HepG2 (cell line): Measurements from ENCODE around the gene GPR15LG. TPM values are rescaled to one million over a fixed set of nuclear protein-coding genes. Genes with fewer than 3 reads are reported as not detected.

Source experiments
- ATAC-seq: fragments of 200-7000 bp; cut with Tn5 transposase; 3 replicates; pipeline ENCODE4 v1.9.1; 2020; ENCODE audit warnings: mild to moderate bottlenecking, moderate library complexity
- BruUV-seq: library from RNA; stranded (reverse); fragments of 400-500 nt; replicated peaks from 2 replicates; lab custom pipeline; 2021; lab: Mats Ljungman, UMichigan
- CTCF ChIA-PET: fragments of 300-600 bp; formaldehyde crosslinking; extraction: SDS; loops from one replicate; lab custom pipeline; 2021; ENCODE audit warnings: low total read pairs, inconsistent platforms, low intra/inter-chr PET ratio; lab: Yijun Ruan, JAX
- POLR2A ChIA-PET: fragments of 350-600 bp; sonication (Branson Sonifier 250); formaldehyde crosslinking; loops from one replicate; lab custom pipeline; 2020; ENCODE audit warnings: antibody characterized with exemption, inconsistent platforms; lab: Yijun Ruan, JAX
- DNase-seq: peaks from one replicate; pipeline ENCODE4 v3.0.0-alpha.2; 2015; ENCODE audit warnings: low spot score
- FAIRE-seq: peaks from 3 replicates; lab custom pipeline; 2011; peaks lifted over from hg19 to GRCh38; lab: Jason Lieb, UNC
- H2AFZ ChIP-seq: one replicate; pipeline ENCODE4 v1.6.1; 2011; ENCODE audit warnings: low read length, inconsistent platforms
- H3K27ac ChIP-seq: fragments of 300-600 bp; 3 replicates; pipeline ENCODE4 v1.8.0; 2011; ENCODE audit warnings: mixed run types, mild to moderate bottlenecking, mixed read lengths, low read length, inconsistent platforms; ENCODE audit not compliant: insufficient read depth; ENCODE audit errors: extremely low read length
- H3K27me3 ChIP-seq, 2 experiments: fragments of 200-600 bp in 1 of 2; 2 replicates in 1 of 2; 3 replicates in 1 of 2; pipeline versions ENCODE4 v1.6.0 to v1.8.0; 2011; ENCODE audit warnings: low read length in 2 of 2, mild to moderate bottlenecking in 2 of 2, moderate library complexity in 2 of 2, inconsistent platforms in 1 of 2; ENCODE audit not compliant: insufficient read depth in 2 of 2, control insufficient read depth in 1 of 2
- H3K36me3 ChIP-seq, 2 experiments: fragments of 200-600 bp in 1 of 2; replicated peaks in 1 of 2; 2 replicates in 1 of 2; 3 replicates in 1 of 2; pipeline versions ENCODE4 v1.5.1 to v1.8.0; 2011; ENCODE audit warnings: low read length in 2 of 2, inconsistent platforms in 1 of 2; ENCODE audit not compliant: insufficient read depth in 2 of 2, control insufficient read depth in 1 of 2
- H3K4me1 ChIP-seq: 2 replicates; pipeline ENCODE4 v1.5.1; 2012; ENCODE audit warnings: low read length, inconsistent platforms; ENCODE audit not compliant: insufficient read depth
- H3K4me2 ChIP-seq: 2 replicates; pipeline ENCODE4 v1.6.0; 2011; ENCODE audit warnings: low read depth, low read length, inconsistent platforms
- H3K4me3 ChIP-seq, 3 experiments: fragments of 200-600 bp in 1 of 3; sonication (generic), shearing (Covaris generic) in 1 of 3; replicated peaks in 1 of 3; 2 replicates each; pipeline ENCODE4 v1.5.1; 2011 to 2016; ENCODE audit warnings: low read length in 3 of 3, inconsistent platforms in 2 of 3, low read depth in 2 of 3, mild to moderate bottlenecking in 2 of 3, control low read depth in 1 of 3, mixed read lengths in 1 of 3; ENCODE audit not compliant: insufficient read depth in 1 of 3
- H3K79me2 ChIP-seq: one replicate; pipeline ENCODE4 v1.6.1; 2011; ENCODE audit warnings: low read length, inconsistent platforms; ENCODE audit not compliant: insufficient read depth
- H3K9ac ChIP-seq: 2 replicates; pipeline ENCODE4 v1.6.0; 2011; ENCODE audit warnings: mild to moderate bottlenecking, low read depth, low read length, inconsistent platforms; ENCODE audit not compliant: insufficient read depth
- H3K9me3 ChIP-seq: 2 replicates; pipeline ENCODE4 v1.5.1; 2012; ENCODE audit warnings: mild to moderate bottlenecking, low read length
- H4K20me1 ChIP-seq: 2 replicates; pipeline ENCODE4 v1.6.0; 2011; ENCODE audit warnings: inconsistent platforms, mild to moderate bottlenecking, low read length, moderate library complexity; ENCODE audit not compliant: insufficient read depth
- CEBPG ChIP-seq: IDR thresholded peaks from 2 replicates; pipeline ENCODE4 v1.6.1; 2016
- NR2F2 ChIP-seq: IDR thresholded peaks from 2 replicates; pipeline ENCODE4 v1.6.1; 2012; ENCODE audit warnings: low read depth, inconsistent platforms, borderline replicate concordance
- STAG1 ChIP-seq: sonication (generic); formaldehyde crosslinking; IDR thresholded peaks from 2 replicates; pipeline ENCODE4 v1.4.0; 2020; ENCODE audit warnings: missing genetic modification reagents
- ZNF510 ChIP-seq: sonication (generic); formaldehyde crosslinking; IDR thresholded peaks from 2 replicates; pipeline ENCODE4 v1.4.0; 2020; ENCODE audit warnings: low read depth, mild to moderate bottlenecking, missing genetic modification reagents
- ZNF546 ChIP-seq: sonication (generic); formaldehyde crosslinking; conservative IDR thresholded peaks from 2 replicates; pipeline ENCODE4 v1.8.1; 2023; ENCODE audit warnings: mild to moderate bottlenecking, missing genetic modification reagents
- WGBS: methylation state at CpG from one replicate; pipeline ENCODE4 v1.1.6; 2017; ENCODE audit warnings: low lambda C conversion rate; 5-methylcytosine and 5-hydroxymethylcytosine counted together
- in situ Hi-C: cut with HindIII; loops from 2 replicates; pipeline ENCODE4 v1.10.0; 2017; ENCODE audit warnings: low pct_unique_long_range_greater_than_20kb; ENCODE audit not compliant: extremely low pct_ligation_motif_present
- intact Hi-C: fragments of 100-400 bp; cut with micrococcal nuclease; formaldehyde crosslinking; loops from one replicate; pipeline ENCODE4 v1.10.0; 2022; ENCODE audit not compliant: unreplicated experiment
- polyA plus RNA-seq, 8 experiments: library from polyadenylated mRNA; depleted of rRNA in 3 of 8; stranded (reverse) in 7 of 8; unstranded in 1 of 8; fragments of >200 nt; fragmentation: Illumina TruSeq in 4 of 8; extraction: Trizol in 4 of 8; gene quantifications; 2 replicates each; pipeline versions ENCODE4 v1.2.1 to v1.2.3, GENCODE V29; 2011 to 2016; ENCODE audit warnings: low read depth in 4 of 8, missing spikeins in 1 of 8, mixed read lengths in 1 of 8; ENCODE audit not compliant: insufficient read depth in 1 of 8
- total RNA-seq, 5 experiments: library from RNA; depleted of rRNA; stranded (reverse); fragments of >200 nt; fragmentation: Illumina TruSeq; extraction: Trizol; gene quantifications; 2 replicates each; pipeline ENCODE4 v1.2.3, GENCODE V29; 2016; ENCODE audit warnings: low read depth in 1 of 5
- TF ChIP-seq, protein P1 (sequence below): sonication (generic); formaldehyde crosslinking; IDR thresholded peaks from 2 replicates; pipeline ENCODE4 v1.4.0; 2020; ENCODE audit warnings: mild to moderate bottlenecking, missing genetic modification reagents
- TF ChIP-seq, protein P2 (sequence below): sonication (generic); formaldehyde crosslinking; IDR thresholded peaks from 2 replicates; pipeline ENCODE4 v1.5.0; 2020; ENCODE audit warnings: missing genetic modification reagents
- TF ChIP-seq, protein P3 (sequence below): sonication (generic); formaldehyde crosslinking; IDR thresholded peaks from 2 replicates; pipeline ENCODE4 v1.5.0; 2020; ENCODE audit warnings: mild to moderate bottlenecking, missing genetic modification reagents, moderate library complexity

The GPR15LG gene
- total and polyA plus RNA-seq, 2 of the 13 experiments (the other 11 are each of a cell fraction or from before 2014, with no cell fraction given) = not detected

DNA sequence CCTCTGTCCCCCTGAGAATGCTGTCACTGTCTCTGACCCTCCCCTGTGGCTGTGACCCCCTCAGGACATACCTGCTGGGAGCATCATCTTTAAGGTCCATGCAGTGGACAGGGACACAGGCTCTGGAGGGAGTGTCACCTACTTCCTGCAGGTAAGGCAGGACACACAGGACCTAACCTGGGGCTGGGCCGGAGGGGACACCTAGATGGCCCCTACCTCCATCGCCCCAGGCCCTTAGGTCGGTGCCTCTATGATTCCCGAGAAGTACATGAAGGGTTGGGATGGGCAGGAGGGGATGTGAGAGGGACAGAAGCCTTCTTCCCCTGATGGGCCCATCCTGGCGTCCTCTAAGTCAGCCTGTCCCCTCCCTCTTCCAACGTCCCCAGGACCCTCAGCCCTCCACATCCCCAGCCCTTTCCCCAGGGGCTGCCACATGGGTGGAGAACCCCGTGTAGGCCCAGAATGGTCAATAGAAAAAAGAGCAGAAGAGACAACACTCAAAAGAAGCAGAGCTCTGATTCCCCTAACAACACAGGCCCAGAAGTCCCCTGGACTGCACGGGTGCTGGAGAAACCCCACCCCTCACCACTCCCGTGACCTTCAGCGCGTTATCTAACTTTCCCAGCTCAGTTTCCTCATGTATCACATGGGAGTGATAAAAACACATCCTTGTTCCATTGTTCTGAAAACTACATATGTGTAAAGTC, 27.1 kb downstream of the GPR15LG start (continued):
- TF ChIP-seq, protein P1, sequence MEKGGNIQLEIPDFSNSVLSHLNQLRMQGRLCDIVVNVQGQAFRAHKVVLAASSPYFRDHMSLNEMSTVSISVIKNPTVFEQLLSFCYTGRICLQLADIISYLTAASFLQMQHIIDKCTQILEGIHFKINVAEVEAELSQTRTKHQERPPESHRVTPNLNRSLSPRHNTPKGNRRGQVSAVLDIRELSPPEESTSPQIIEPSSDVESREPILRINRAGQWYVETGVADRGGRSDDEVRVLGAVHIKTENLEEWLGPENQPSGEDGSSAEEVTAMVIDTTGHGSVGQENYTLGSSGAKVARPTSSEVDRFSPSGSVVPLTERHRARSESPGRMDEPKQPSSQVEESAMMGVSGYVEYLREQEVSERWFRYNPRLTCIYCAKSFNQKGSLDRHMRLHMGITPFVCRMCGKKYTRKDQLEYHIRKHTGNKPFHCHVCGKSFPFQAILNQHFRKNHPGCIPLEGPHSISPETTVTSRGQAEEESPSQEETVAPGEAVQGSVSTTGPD = no peak
- TF ChIP-seq ZNF510 (CRISPR knock-in tag) (no peak), CEBPG (CRISPR knock-in tag) (no peak), NR2F2 (no peak)
- TF ChIP-seq, protein P2, sequence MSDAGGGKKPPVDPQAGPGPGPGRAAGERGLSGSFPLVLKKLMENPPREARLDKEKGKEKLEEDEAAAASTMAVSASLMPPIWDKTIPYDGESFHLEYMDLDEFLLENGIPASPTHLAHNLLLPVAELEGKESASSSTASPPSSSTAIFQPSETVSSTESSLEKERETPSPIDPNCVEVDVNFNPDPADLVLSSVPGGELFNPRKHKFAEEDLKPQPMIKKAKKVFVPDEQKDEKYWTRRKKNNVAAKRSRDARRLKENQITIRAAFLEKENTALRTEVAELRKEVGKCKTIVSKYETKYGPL (CRISPR knock-in tag) = no peak

DNA sequence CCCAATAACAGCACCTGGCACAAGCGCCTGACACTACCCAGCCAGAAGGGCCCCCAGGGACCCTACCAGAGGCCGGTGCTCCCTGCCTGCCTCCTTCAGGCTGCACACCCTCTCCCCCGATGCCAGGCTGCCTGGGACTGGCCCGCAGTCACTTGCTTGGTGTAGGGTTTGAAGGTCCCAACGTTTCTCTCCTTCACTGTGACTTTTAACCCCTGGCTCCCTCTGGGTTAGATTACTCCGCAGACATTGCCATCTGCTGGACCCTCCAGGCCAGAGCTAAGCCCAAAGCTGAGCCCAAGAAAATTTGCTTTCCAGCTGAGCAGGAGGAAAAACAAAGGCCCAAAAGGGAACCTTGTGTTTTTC, 27.6 kb downstream of the GPR15LG start:
- H3K9me3 ChIP-seq = no peaks in the 10 kb centered on the region
- no peaks in the 10 kb centered on the region for H3K36me3 ChIP-seq
- WGBS = 6% methylated on average over 4 of the region's 6 CpGs
- H3K27me3 ChIP-seq = peaks cover 4 to 29% of the 10 kb centered on the region in 2 experiments; a peak in 4 of 5 replicates
- H3K4me1 ChIP-seq = no peaks in the 10 kb centered on the region
- in situ Hi-C loops (no loop called here), intact Hi-C loops (no loop called here)
- POLR2A ChIA-PET = no interaction called here
- H3K79me2 ChIP-seq = no peaks in the 10 kb centered on the region
- FAIRE-seq (no peak), ATAC-seq (peak; percentile 15; the same call in 2 of the 3 replicates), DNase-seq (no peak)
- TF ChIP-seq ZNF546 (CRISPR knock-in tag) (no peak), STAG1 (CRISPR knock-in tag) (peak; percentile 22; the same call in 1 of the 2 replicates)
- TF ChIP-seq, protein P3, sequence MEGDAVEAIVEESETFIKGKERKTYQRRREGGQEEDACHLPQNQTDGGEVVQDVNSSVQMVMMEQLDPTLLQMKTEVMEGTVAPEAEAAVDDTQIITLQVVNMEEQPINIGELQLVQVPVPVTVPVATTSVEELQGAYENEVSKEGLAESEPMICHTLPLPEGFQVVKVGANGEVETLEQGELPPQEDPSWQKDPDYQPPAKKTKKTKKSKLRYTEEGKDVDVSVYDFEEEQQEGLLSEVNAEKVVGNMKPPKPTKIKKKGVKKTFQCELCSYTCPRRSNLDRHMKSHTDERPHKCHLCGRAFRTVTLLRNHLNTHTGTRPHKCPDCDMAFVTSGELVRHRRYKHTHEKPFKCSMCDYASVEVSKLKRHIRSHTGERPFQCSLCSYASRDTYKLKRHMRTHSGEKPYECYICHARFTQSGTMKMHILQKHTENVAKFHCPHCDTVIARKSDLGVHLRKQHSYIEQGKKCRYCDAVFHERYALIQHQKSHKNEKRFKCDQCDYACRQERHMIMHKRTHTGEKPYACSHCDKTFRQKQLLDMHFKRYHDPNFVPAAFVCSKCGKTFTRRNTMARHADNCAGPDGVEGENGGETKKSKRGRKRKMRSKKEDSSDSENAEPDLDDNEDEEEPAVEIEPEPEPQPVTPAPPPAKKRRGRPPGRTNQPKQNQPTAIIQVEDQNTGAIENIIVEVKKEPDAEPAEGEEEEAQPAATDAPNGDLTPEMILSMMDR = 0 out of 2 replicates have a peak, but pooled peaks have one; percentile 26
- CTCF ChIA-PET = no interaction called here
- H3K4me3 ChIP-seq = no peak overlapping the region
- no peak overlapping the region for H3K27ac ChIP-seq
- H3K9ac ChIP-seq = no peak overlapping the region
- H2AFZ ChIP-seq = no peak overlapping the region
- no TSS peak for BruUV-seq
- H4K20me1 ChIP-seq = no peaks in the 10 kb centered on the region
- H3K4me2 ChIP-seq = no peak overlapping the region
